Gastrocnemius medialis (tissue), 4 donors: ENCODE measurements around the gene CDPF1.

Experiments used
- POLR2A ChIP-seq, 2 donors: fragments of 450-650 bp; IDR thresholded peaks; one replicate each; pipeline ENCODE4 v1.6.1; 2017; ENCODE audit warnings: antibody characterized with exemption in 2 of 2, mild to moderate bottlenecking in 2 of 2, moderate library complexity in 2 of 2
- TF ChIP-seq, protein P1 (sequence below), 5 experiments: fragments of 450-650 bp in 3 of 5; fragments of 200-600 bp in 2 of 5; sonication (generic) in 2 of 5; IDR thresholded peaks in 4 of 5; conservative IDR thresholded peaks in 1 of 5; 1 replicate in 4 of 5; 2 replicates in 1 of 5; pipeline ENCODE4 v1.5.1; 2016 to 2019; ENCODE audit warnings: antibody characterized with exemption in 5 of 5, mild to moderate bottlenecking in 3 of 5, moderate library complexity in 3 of 5

- TF ChIP-seq, protein P1, sequence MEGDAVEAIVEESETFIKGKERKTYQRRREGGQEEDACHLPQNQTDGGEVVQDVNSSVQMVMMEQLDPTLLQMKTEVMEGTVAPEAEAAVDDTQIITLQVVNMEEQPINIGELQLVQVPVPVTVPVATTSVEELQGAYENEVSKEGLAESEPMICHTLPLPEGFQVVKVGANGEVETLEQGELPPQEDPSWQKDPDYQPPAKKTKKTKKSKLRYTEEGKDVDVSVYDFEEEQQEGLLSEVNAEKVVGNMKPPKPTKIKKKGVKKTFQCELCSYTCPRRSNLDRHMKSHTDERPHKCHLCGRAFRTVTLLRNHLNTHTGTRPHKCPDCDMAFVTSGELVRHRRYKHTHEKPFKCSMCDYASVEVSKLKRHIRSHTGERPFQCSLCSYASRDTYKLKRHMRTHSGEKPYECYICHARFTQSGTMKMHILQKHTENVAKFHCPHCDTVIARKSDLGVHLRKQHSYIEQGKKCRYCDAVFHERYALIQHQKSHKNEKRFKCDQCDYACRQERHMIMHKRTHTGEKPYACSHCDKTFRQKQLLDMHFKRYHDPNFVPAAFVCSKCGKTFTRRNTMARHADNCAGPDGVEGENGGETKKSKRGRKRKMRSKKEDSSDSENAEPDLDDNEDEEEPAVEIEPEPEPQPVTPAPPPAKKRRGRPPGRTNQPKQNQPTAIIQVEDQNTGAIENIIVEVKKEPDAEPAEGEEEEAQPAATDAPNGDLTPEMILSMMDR (IDR thresholded peaks at IDR 0.05 in 4 of 5, conservative IDR thresholded peaks at IDR 0.05 in 1 of 5): no peak
- no peak for TF ChIP-seq POLR2A (IDR thresholded peaks at IDR 0.05)
These were observed 35.5 kb downstream of the CDPF1 start for GRCh38 chr22:46214616-46215015.
